A673 (cell line): ENCODE measurements around the gene FCGR1A. TPM values are rescaled to one million over a fixed set of nuclear protein-coding genes. Genes with fewer than 3 reads are reported as not detected.
"Not testable (repeated sequence)": the region's sequence is repeated elsewhere in the genome, so short reads cannot be mapped to it uniquely, and the experiment has no call there.

Experiments
- BruUV-seq: library from RNA; stranded (reverse); fragments of 400-500 nt; replicated peaks from 2 replicates; lab custom pipeline; 2021; lab: Mats Ljungman, UMichigan
- CTCF ChIA-PET: fragments of 300-600 bp; sonication (Branson Sonifier 250); formaldehyde crosslinking; loops from one replicate; lab custom pipeline; 2022; ENCODE audit warnings: antibody characterized with exemption; lab: Charles Lee
- POLR2A ChIA-PET: fragments of 300-600 bp; sonication (Branson Sonifier 250); formaldehyde crosslinking; loops from one replicate; lab custom pipeline; 2022; ENCODE audit warnings: antibody characterized with exemption; ENCODE audit not compliant: low non-redundant PET; lab: Charles Lee
- DNase-seq: peaks from one replicate; pipeline ENCODE4 v3.0.0-alpha.2; 2015; ENCODE audit warnings: low spot score
- H3K27ac ChIP-seq: fragments of 200-600 bp; sonication (generic); 2 replicates; pipeline ENCODE4 v1.5.1; 2016; ENCODE audit warnings: mixed run types, low read depth, mild to moderate bottlenecking, mixed read lengths, antibody characterized with exemption, low read length; ENCODE audit not compliant: poor library complexity, severe bottlenecking
- H3K27me3 ChIP-seq: fragments of 200-600 bp; sonication (generic); replicated peaks from 2 replicates; pipeline ENCODE4 v1.6.1; 2017; ENCODE audit warnings: mixed run types, low read depth, mild to moderate bottlenecking, mixed read lengths, antibody characterized with exemption, low read length; ENCODE audit not compliant: insufficient read depth, poor library complexity
- H3K36me3 ChIP-seq: fragments of 200-600 bp; sonication (generic); 2 replicates; pipeline ENCODE4 v1.6.1; 2016; ENCODE audit warnings: mixed run types, mild to moderate bottlenecking, mixed read lengths, antibody characterized with exemption, low read length; ENCODE audit not compliant: insufficient read depth, poor library complexity, severe bottlenecking
- H3K4me1 ChIP-seq: fragments of 200-600 bp; sonication (generic); 2 replicates; pipeline ENCODE4 v1.6.1; 2017; ENCODE audit warnings: mixed run types, mild to moderate bottlenecking, mixed read lengths, antibody characterized with exemption, low read length; ENCODE audit not compliant: insufficient read depth, poor library complexity, severe bottlenecking
- H3K4me3 ChIP-seq: fragments of 200-600 bp; sonication (generic); 2 replicates; pipeline ENCODE4 v1.5.1; 2016; ENCODE audit warnings: low read depth, mixed run types, mild to moderate bottlenecking, mixed read lengths, low read length; ENCODE audit not compliant: poor library complexity, severe bottlenecking
- H3K9me3 ChIP-seq: fragments of 200-600 bp; sonication (generic); 2 replicates; pipeline ENCODE4 v1.6.1; 2016; ENCODE audit warnings: mixed run types, low read depth, mild to moderate bottlenecking, mixed read lengths, antibody characterized with exemption, low read length; ENCODE audit not compliant: poor library complexity, severe bottlenecking
- intact Hi-C: fragments of 100-400 bp; cut with micrococcal nuclease; formaldehyde crosslinking; loops from one replicate; pipeline ENCODE4 v1.10.0; 2022; ENCODE audit not compliant: unreplicated experiment
- total RNA-seq: library from RNA; stranded (reverse); gene quantifications from 2 replicates; pipeline ENCODE4 v1.2.3, GENCODE V29; 2021

Gene FCGR1A
- total RNA-seq, 1 experiment from 2014 or later, result not detected

- H3K36me3 ChIP-seq, H3K9me3 ChIP-seq, POLR2A ChIA-PET, intact Hi-C loops, H3K4me1 ChIP-seq, CTCF ChIA-PET, H3K4me3 ChIP-seq, DNase-seq, H3K27me3 ChIP-seq, H3K27ac ChIP-seq: not testable (repeated sequence)
- TSS peak; percentile 81 for BruUV-seq
These were observed 50.0 kb downstream of the FCGR1A start for GRCh38 chr1:149832316-149833126.

DNA sequence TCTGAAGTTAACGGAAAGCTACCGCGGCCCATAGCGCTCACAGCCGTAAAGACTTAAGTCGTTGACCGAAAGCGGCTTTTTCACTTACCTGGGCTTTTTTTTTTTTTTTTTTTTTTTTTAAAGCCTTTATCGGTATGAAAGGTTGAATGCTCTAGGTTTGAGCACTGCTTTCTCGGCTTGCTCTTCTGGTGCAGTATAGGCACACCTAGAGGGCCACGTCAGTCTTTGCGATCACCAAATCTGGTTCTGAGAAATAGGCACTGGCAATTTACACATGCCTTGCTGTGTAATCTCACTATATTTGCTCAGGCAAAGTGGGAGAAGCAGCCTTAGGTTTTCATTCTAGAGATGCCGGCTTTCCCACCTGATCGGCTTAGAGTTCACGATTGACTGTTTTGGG, 50.6 kb downstream of the FCGR1A start:
- DNase-seq, H3K9me3 ChIP-seq, H3K27ac ChIP-seq, H3K4me3 ChIP-seq, BruUV-seq, H3K4me1 ChIP-seq, CTCF ChIA-PET, intact Hi-C loops, H3K27me3 ChIP-seq, POLR2A ChIA-PET, H3K36me3 ChIP-seq: not testable (repeated sequence)

DNA sequence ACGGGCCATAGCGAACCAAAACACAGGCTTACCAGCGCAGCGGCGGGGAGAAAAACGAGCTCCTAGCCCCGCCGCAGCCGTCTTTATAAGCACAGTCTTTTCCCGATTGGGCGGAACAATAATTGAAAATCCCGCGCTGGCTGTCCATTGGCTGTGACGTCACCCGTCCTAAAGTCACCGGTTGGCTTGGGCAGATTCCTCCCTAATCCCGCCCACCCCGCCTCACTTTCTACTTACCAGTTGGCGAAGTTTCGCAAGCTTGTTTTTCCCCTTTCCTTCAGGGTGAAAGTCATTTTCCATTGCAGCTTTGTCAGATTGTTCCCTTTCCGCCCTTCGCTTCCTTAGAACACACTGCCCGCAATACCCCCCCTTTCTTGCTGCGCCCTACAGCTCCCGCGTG, 58.7 kb downstream of the FCGR1A start:
- DNase-seq, CTCF ChIA-PET, H3K4me3 ChIP-seq, H3K27ac ChIP-seq, intact Hi-C loops, H3K36me3 ChIP-seq, H3K9me3 ChIP-seq, H3K27me3 ChIP-seq, BruUV-seq, POLR2A ChIA-PET: not testable (repeated sequence)
- H3K4me1 ChIP-seq, result peaks cover 13% of the 10 kb centered on the region

Other genes starting within 250 kb of the FCGR1A start
- not detected in 2 replicates for gene PPIAL4C, start 198.8 kb upstream of the FCGR1A start, total RNA-seq
- gene BOLA1, start 116.9 kb downstream of the FCGR1A start, total RNA-seq, result 15.7 and 18.8 TPM in 2 replicates
- 33.1 and 35.4 TPM in 2 replicates for gene SV2A, start 135.2 kb downstream of the FCGR1A start, total RNA-seq
- gene SF3B4, start 145.1 kb downstream of the FCGR1A start, total RNA-seq, result 124 and 137 TPM in 2 replicates
- 5.6 and 6.5 TPM in 2 replicates for gene MTMR11, start 154.2 kb downstream of the FCGR1A start, total RNA-seq
- 19.0 and 20.9 TPM in 2 replicates for gene OTUD7B, start 228.0 kb downstream of the FCGR1A start, total RNA-seq